NCI-H1092 treated with DMSO at 0.1 percent for 48 hours (cell line): ENCODE data around the gene MARCHF10.
A peak's percentile ranks its signal among the peaks of the same experiment; 100 is the strongest.

Source experiments
- DNase-seq: peaks from one replicate; lab custom pipeline; 2025; lab: John Stamatoyannopoulos, UW

MARCHF10 gene

DNA sequence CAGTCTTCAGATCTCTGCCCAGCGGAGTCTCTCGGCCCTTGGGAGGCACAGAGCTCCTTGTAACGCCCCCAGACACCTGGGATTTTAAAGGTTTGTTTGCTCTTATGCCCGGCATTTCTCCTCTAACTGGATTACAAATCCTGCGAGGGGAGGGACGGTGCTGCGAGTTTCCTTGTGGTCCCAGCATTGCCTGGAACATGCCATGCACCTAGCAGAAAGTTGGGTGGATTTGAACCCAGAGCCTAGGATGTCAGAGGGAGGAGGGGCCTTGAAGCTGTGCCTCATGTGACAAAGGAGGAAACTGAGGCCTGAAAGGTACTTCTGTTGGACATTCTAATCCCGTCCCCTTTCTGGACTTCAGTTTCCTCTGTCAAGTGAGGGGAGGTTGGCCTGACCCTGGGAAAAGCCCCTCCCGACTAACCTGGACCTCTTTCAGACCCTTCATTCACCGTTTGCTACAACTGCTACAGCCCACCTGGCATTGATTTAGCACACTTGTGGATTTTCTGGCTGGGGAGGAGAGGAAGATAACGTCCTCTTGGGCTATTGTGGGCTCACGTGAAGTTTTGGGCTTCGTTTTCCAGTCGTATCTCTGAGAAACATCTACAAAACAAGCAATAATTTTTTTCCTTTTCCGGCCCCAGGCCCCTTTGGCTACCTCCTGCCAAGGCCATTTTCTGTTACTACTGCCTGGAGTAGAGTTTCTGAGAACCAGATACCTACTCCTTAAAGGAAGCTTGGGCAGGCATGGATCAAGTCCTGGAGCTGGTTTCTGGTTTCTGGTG lies 149.8 kb downstream of the MARCHF10 start:
- no peak for DNase-seq

DNA sequence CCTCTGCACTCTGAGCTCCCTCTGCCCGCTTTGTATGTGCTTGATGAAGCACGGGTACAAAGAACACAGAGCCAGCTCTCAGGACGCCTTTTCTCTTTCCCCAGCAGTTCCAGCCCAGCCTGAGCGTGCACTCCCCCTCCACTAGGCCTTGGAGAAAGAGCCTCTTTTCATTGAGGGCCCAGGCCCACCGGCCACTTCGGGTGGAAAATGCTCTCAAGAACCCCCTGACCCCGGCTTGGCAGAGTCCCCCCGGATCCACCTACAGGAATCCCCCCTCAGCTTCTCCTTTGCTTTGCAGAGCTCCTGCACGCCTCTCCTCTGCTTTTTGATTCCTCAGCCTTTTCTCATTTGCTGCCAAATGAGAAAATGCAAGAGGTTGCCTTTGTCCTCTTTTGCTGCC lies 150.4 kb downstream of the MARCHF10 start:
- DNase-seq, result no peak

DNA sequence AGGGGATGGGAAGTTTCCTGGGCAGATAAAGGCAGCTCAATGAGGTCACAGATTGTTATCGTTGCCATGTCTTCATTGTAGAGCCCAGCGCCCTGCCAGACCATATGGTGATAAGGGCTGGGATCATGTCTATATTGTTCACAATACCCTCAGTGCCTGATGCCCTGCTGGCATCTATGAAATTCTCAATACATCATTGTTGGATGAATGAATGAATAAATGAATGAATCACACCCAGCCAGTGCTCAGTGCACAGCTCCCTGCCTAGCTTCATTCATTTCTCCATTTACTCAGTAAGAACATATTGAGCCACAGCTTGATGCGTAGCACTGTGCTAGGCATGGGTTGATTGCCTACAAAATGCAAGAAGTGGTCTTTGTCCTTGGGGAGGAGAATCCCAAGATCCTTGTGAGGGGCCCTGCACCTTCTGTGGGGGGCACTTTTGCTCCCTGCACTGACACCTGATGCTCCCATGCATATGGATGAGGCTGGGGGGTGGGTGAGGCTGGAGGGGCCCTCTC lies 150.9 kb downstream of the MARCHF10 start:
- no peak for DNase-seq

DNA sequence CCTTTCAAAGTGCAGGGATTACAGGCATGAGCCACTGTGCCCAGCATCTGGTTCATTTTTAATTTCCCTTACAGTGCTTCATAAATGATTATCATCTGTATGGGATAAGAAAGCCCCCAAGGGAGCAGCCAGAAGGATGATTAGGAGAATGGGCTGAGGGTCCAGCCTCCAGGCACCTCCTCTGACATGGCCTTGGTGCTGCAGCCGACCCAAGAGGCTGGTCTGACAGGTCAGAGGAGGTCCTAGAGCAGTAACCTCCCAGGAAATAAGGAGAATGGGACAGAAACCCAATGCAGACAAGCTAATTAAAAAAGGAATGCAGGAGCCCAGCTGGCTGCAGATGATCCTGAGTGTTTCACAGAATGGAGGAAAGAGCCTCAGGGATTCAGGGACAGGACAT lies 151.7 kb downstream of the MARCHF10 start:
- no peak for DNase-seq

DNA sequence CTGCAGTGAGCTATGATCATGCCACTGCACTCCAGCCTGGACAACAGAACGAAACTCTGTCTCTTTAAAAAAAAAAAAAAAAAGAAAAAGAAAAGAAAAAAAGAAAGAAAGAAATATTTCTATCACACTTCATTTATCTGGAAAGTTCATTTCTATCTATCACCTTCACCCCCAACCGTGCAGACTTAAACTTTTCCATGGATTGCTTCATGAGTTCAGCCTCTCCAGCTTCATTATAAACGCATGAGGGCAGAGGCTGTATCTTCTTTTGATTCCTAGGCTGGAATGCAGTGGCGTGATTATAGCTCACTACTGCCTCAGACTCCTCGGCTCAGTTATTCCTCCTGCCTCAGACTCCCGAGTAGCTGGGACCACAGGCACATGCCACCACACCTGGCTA lies 152.5 kb downstream of the MARCHF10 start:
- DNase-seq, result no peak

DNA sequence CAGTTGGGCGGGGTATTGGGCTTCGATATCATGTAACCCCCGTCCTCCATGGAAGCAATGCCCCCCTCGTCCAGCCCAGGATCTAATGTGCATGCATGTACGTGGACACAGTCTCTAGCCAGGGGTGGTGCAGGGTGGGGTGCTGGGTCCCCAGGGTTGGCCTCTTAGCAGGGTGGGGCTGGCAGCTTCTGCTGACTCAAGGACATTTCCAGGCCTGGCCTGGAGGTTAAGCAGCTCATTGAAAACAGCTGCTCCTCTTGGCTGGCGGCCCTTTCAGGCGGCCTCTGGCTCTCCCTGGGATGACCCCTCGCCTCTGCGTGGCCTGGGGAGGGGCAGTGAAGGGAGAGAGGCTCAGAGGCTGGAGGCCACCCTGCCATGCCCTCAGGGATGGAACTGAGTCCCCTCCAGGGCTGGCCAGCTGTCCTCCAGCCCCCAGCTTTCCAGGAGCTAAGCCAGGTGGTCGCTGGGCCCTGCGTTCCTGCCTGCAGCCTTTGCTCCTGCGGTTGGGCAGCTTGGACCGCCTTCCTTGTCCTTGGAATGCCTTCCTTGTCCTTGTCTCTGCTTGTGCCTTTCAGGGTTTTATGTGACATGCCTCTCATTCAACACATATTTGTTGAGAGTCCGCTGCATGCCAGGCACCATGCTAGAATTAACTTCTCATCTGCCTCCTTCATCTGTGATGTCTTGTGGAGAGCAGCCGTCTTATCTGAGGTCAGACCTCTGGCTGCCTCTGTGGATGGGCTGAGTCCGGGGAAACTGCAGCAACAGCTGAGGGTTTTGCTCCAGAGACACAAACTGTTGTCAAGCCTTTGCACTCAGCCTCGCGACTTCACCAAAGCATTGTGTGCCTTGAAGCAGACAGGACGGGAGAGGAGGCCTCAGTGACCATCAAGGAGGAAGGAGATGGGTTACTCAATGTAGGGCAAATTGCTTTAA lies 154.0 kb downstream of the MARCHF10 start:
- DNase-seq, result no peak

DNA sequence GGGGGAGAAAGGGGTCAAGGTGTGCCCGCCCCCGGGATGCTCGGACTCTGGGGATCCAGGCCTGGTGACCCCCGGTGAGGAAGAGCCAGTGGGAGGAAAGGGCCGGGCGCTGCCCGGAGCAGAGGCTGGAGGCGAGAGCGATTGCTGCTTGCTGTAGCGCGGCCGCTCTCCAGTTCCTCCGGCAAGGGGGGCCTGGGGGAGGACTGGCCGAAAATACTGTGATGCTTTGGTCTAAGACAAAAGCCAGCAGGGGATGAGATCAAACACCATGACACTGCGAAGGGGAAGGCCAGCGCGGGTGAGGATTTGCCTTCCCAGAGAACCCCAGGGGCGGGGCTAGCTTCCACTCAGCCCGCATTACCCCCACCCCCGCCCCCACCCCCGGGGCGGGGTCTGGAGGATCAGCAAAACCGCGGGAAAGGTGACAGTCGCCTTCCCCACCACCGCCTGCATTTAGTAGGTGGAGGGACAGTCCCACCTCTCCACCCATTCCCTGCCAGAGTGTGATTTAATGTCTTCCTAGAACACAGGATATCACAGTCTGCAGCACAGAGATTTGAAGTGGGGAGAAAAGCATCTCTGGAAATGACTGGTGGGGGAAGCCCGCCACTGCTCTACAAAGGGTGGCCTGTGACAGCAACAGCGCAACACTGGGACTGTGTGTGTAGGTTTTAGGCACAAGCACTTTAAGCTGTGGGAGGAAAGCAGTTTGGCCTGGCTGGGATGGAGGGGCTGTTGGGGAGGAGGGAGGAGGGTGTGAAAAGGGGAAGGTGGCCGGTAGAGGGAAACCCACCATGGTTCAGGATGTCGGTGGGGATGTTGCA lies 154.9 kb downstream of the MARCHF10 start:
- DNase-seq, result peak; percentile 81

DNA sequence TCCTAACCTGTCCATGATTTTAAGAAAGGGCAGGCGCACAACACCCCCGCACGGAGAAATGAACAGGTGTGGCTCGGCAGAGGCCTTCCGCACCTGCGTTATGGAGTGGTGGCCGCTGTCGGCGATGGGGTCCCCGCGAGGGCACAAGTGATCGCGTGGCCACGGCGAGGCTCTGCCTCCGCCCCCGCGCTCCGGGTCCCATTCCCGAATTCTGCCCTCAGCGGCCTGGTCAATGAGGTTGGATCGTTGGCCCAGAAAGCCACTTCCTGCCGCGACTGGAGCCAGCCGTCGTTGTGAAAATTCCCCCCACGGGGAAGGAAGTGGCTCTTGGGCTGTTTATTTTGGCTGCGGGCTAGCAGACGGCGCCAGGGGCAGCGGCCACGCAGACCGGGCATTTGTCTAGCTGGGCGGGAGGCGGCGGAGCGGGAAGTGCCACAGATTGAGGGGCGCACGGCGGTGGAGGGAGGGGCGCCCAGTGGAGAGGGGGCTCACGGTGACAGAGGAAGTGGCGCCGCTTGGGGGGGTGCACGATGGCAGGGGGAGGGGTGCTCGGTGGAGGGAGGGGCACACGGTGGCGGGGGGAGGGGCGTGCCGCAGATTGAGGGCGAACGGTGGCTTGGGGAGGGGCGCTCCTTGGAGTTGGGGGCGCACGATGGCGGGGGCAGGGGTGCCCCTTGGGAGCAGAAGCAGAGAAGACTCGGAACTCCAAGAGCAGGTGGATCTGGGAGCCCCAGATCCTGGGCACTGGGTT lies 155.7 kb downstream of the MARCHF10 start:
- DNase-seq, result peak; percentile 87
